ENCODE data around the gene ZBTB18.
"Not testable (repeated sequence)": the region's sequence is repeated elsewhere in the genome, so short reads cannot be mapped to it uniquely, and the experiment has no call there.

The ZBTB18 gene

GRCh38 chr1:244011271-244011670 lies 39.8 kb upstream of the ZBTB18 start:
- H3K4me3 ChIP-seq (ENCODE audit: low read depth, low read length): no peak overlapping the region
- no peak for DNase-seq (ENCODE audit: low read depth)
- TF ChIP-seq, protein P1, sequence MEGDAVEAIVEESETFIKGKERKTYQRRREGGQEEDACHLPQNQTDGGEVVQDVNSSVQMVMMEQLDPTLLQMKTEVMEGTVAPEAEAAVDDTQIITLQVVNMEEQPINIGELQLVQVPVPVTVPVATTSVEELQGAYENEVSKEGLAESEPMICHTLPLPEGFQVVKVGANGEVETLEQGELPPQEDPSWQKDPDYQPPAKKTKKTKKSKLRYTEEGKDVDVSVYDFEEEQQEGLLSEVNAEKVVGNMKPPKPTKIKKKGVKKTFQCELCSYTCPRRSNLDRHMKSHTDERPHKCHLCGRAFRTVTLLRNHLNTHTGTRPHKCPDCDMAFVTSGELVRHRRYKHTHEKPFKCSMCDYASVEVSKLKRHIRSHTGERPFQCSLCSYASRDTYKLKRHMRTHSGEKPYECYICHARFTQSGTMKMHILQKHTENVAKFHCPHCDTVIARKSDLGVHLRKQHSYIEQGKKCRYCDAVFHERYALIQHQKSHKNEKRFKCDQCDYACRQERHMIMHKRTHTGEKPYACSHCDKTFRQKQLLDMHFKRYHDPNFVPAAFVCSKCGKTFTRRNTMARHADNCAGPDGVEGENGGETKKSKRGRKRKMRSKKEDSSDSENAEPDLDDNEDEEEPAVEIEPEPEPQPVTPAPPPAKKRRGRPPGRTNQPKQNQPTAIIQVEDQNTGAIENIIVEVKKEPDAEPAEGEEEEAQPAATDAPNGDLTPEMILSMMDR (IDR thresholded peaks at IDR 0.05; ENCODE audit: control insufficient read depth, extremely low read depth, insufficient read depth): no peak

DNA sequence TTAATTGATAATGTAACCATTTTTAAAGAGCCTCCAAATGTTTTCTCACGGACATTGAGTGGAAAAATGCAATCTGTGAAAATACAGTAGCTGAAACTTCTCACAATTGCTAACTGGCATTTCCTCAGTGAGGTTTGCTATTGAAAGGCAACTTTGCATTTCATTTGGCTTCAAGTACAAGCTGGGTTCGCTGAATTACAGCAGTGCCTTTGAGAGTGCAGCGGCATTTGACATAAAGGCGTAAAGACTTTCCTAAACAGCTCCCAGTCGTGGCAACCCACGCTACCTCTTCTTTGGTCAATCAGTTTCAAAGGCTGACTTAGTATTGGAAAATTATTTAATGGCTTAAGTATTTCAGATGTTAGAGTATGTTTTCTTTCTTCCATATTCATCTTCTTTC lies 39.3 kb upstream of the ZBTB18 start:
- DNase-seq (ENCODE audit: low read depth): no peak
- no peak overlapping the region for H3K4me3 ChIP-seq (ENCODE audit: low read depth, low read length)
- TF ChIP-seq, protein P1 (IDR thresholded peaks at IDR 0.05; ENCODE audit: control insufficient read depth, extremely low read depth, insufficient read depth): no peak

GRCh38 chr1:244012202-244012601 lies 38.9 kb upstream of the ZBTB18 start:
- no peak overlapping the region for H3K4me3 ChIP-seq (ENCODE audit: low read depth, low read length)
- peak; percentile 10 for DNase-seq (ENCODE audit: low read depth)
- TF ChIP-seq, protein P1 (IDR thresholded peaks at IDR 0.05; ENCODE audit: control insufficient read depth, extremely low read depth, insufficient read depth): no peak

GRCh38 chr1:244013100-244013499 lies 38.0 kb upstream of the ZBTB18 start:
- TF ChIP-seq, protein P1 (IDR thresholded peaks at IDR 0.05; ENCODE audit: control insufficient read depth, extremely low read depth, insufficient read depth): no peak
- no peak overlapping the region for H3K4me3 ChIP-seq (ENCODE audit: low read depth, low read length)

DNA sequence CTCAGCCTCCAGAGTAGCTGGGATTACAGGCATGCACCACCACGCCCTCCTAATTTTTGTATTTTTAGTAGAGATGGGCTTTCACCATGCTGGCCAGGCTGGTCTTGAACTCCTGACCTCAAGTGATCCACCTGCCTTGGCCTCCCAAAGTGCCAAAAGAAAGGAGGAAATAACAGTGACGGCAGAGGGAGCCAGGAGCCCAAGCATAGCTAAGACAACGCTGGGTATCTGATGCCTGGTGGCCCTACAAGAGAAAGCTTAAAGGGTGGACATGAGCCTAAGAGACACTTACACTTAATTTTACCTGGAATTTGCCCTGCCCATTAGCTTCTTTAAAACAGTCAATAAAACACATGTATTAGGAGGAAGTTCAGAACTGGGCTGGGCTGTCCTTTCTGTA lies 36.2 kb upstream of the ZBTB18 start:
- not testable (repeated sequence) for H3K4me3 ChIP-seq (ENCODE audit: low read depth, low read length)
- TF ChIP-seq, protein P1 (IDR thresholded peaks at IDR 0.05; ENCODE audit: control insufficient read depth, extremely low read depth, insufficient read depth): peak; percentile 15; the same call in 1 of the 2 replicates
- DNase-seq (ENCODE audit: low read depth): peak; percentile 2

More at GRCh38 chr1:244013100-244013499, 38.0 kb upstream of the ZBTB18 start:
- DNase-seq (ENCODE audit: low read depth): no peak

DNA sequence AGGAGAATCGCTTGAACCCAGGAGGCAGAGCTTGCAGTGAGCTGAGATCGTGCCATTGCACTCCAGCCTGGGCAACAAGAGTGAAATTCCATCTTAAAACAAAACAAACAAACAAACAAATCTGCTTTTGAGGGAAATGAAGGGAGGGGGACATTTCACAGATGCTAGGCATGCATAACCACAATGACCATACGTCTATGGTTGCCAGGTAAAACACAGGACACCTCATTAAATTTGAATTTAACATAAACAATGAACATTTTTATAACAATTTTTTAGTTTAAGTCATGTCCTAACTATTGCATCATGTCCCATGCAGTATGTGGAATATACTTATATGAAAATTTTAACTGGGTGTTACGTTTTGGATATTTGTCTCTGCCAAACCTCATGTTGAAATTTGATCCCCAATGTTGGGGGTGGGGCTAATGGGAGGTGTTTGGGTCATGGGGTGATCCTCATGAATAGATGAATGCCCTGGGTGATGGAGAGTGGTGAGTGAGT lies 31.0 kb upstream of the ZBTB18 start:
- DNase-seq (ENCODE audit: low read depth): no peak
- TF ChIP-seq, protein P1 (IDR thresholded peaks at IDR 0.05; ENCODE audit: control insufficient read depth, extremely low read depth, insufficient read depth): no peak
- no peak overlapping the region for H3K4me3 ChIP-seq (ENCODE audit: low read depth, low read length)

DNA sequence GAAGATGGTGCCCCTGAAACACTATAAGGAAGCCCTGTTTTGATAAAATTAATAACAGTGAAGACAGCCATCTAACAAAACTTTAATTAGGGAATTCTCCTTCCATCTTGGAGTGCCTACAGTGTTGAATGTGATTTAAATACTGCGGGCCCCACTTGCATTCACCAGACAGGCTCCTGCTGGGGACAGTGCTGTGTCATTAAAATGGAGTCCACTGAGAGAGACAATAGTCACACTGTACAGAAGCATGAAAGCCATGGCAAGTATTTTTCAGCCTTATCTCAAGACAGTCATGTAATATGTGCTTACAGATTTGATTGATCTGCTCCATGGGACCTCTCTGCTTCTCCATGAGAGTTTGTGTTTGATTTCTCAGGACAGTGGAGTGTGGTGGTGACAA lies 29.7 kb upstream of the ZBTB18 start:
- no peak overlapping the region for H3K4me3 ChIP-seq (ENCODE audit: low read depth, low read length)
- DNase-seq (ENCODE audit: low read depth): no peak
- TF ChIP-seq, protein P1 (IDR thresholded peaks at IDR 0.05; ENCODE audit: control insufficient read depth, extremely low read depth, insufficient read depth): no peak

Measured in LNCaP clone FGC (cell line).